Mesenchymal stem cell (in vitro differentiated cells and primary cell): ENCODE data around the gene FIBCD1.

Source experiments
- DNase-seq: peaks from one replicate; pipeline ENCODE4 v3.0.0-alpha.2; 2013
- H2AFZ ChIP-seq: one replicate; pipeline ENCODE4 v1.6.1; 2013; ENCODE audit warnings: low read depth, mild to moderate bottlenecking, control low read depth, inconsistent platforms, low read length, moderate library complexity
- H2AK5ac ChIP-seq: 2 replicates; pipeline ENCODE4 v1.6.1; 2013; ENCODE audit warnings: low read length, moderate library complexity, mild to moderate bottlenecking, inconsistent platforms; ENCODE audit not compliant: severe bottlenecking
- H2BK120ac ChIP-seq: one replicate; pipeline ENCODE4 v1.6.1; 2013; ENCODE audit warnings: low read depth, mild to moderate bottlenecking, inconsistent platforms, low read length, moderate library complexity
- H2BK12ac ChIP-seq, 2 experiments: one replicate each; pipeline ENCODE4 v1.6.1; 2013; ENCODE audit warnings: inconsistent platforms in 2 of 2, low read length in 2 of 2, mild to moderate bottlenecking in 2 of 2, moderate library complexity in 2 of 2, control low read depth in 1 of 2
- H2BK15ac ChIP-seq: one replicate; pipeline ENCODE4 v1.6.1; 2013; ENCODE audit warnings: mild to moderate bottlenecking, low read depth, inconsistent platforms; ENCODE audit not compliant: poor library complexity, severe bottlenecking
- H2BK5ac ChIP-seq: 2 replicates; pipeline ENCODE4 v1.6.1; 2013; ENCODE audit warnings: low read depth, mild to moderate bottlenecking, low read length, control low read depth, inconsistent platforms; ENCODE audit not compliant: poor library complexity, severe bottlenecking
- H3K14ac ChIP-seq, 2 experiments: one replicate each; pipeline ENCODE4 v1.6.1; 2013; ENCODE audit warnings: inconsistent platforms in 2 of 2, low read length in 2 of 2, control low read depth in 1 of 2, mild to moderate bottlenecking in 1 of 2, moderate library complexity in 1 of 2
- H3K18ac ChIP-seq, 2 experiments: one replicate each; pipeline ENCODE4 v1.6.1; 2013; ENCODE audit warnings: inconsistent platforms in 2 of 2, low read length in 2 of 2, control low read depth in 1 of 2, low read depth in 1 of 2, mild to moderate bottlenecking in 1 of 2
- H3K23ac ChIP-seq, 2 experiments: one replicate each; pipeline ENCODE4 v1.6.1; 2013; ENCODE audit warnings: inconsistent platforms in 2 of 2, low read length in 2 of 2, mild to moderate bottlenecking in 2 of 2, moderate library complexity in 2 of 2, control low read depth in 1 of 2
- H3K27ac ChIP-seq: 2 replicates; pipeline ENCODE4 v1.5.1; 2013; ENCODE audit warnings: mild to moderate bottlenecking, moderate library complexity, low read length, control low read depth, inconsistent platforms; ENCODE audit not compliant: poor library complexity, severe bottlenecking
- H3K27me3 ChIP-seq, 2 experiments: 2 replicates each; pipeline versions ENCODE4 v1.6.1 to v1.7.0; 2013; ENCODE audit warnings: low read length in 2 of 2, mild to moderate bottlenecking in 2 of 2, moderate library complexity in 2 of 2, control low read depth in 1 of 2, inconsistent platforms in 1 of 2; ENCODE audit not compliant: control insufficient read depth in 1 of 2, insufficient read depth in 1 of 2
- H3K36me3 ChIP-seq, 2 experiments: 2 replicates each; pipeline versions ENCODE4 v1.6.1 to v1.7.0; 2013; ENCODE audit warnings: low read length in 2 of 2, control low read depth in 1 of 2, inconsistent platforms in 1 of 2, low read depth in 1 of 2, mild to moderate bottlenecking in 1 of 2; ENCODE audit not compliant: insufficient read depth in 2 of 2, control insufficient read depth in 1 of 2
- H3K4ac ChIP-seq, 2 experiments: one replicate each; pipeline ENCODE4 v1.6.1; 2013; ENCODE audit warnings: inconsistent platforms in 2 of 2, low read length in 2 of 2, mild to moderate bottlenecking in 2 of 2, moderate library complexity in 2 of 2, control low read depth in 1 of 2, low read depth in 1 of 2
- H3K4me1 ChIP-seq: 2 replicates; pipeline ENCODE4 v1.6.1; 2013; ENCODE audit warnings: low read depth, low read length, control low read depth; ENCODE audit not compliant: control insufficient read depth, insufficient read depth
- H3K4me2 ChIP-seq: 2 replicates; pipeline ENCODE4 v1.6.1; 2013; ENCODE audit warnings: low read length, mild to moderate bottlenecking, inconsistent platforms; ENCODE audit not compliant: poor library complexity, severe bottlenecking
- H3K4me3 ChIP-seq, 2 experiments: 2 replicates each; pipeline versions ENCODE4 v1.5.1 to v1.7.0; 2013; ENCODE audit warnings: low read length in 2 of 2, mild to moderate bottlenecking in 2 of 2, control low read depth in 1 of 2, low read depth in 1 of 2; ENCODE audit not compliant: insufficient read depth in 1 of 2
- H3K79me1 ChIP-seq: replicated peaks from 2 replicates; pipeline ENCODE4 v1.6.1; 2013; ENCODE audit warnings: mild to moderate bottlenecking, control low read depth, low read length, inconsistent platforms; ENCODE audit not compliant: poor library complexity, severe bottlenecking
- H3K9ac ChIP-seq: 2 replicates; pipeline ENCODE4 v1.7.0; 2013; ENCODE audit warnings: mild to moderate bottlenecking, low read length, moderate library complexity
- H3K9me3 ChIP-seq: 2 replicates; pipeline ENCODE4 v1.7.0; 2013; ENCODE audit warnings: mild to moderate bottlenecking, low read length; ENCODE audit not compliant: control insufficient read depth
- H4K8ac ChIP-seq: one replicate; pipeline ENCODE4 v1.6.1; 2013; ENCODE audit warnings: inconsistent platforms, mild to moderate bottlenecking, low read length, moderate library complexity
- H4K91ac ChIP-seq: one replicate; pipeline ENCODE4 v1.6.1; 2013; ENCODE audit warnings: mild to moderate bottlenecking, low read length, inconsistent platforms
- WGBS: methylation state at CpG from one replicate; pipeline ENCODE4 v1.1.7; 2013; ENCODE audit warnings: mixed read lengths; 5-methylcytosine and 5-hydroxymethylcytosine counted together

FIBCD1 gene

DNA sequence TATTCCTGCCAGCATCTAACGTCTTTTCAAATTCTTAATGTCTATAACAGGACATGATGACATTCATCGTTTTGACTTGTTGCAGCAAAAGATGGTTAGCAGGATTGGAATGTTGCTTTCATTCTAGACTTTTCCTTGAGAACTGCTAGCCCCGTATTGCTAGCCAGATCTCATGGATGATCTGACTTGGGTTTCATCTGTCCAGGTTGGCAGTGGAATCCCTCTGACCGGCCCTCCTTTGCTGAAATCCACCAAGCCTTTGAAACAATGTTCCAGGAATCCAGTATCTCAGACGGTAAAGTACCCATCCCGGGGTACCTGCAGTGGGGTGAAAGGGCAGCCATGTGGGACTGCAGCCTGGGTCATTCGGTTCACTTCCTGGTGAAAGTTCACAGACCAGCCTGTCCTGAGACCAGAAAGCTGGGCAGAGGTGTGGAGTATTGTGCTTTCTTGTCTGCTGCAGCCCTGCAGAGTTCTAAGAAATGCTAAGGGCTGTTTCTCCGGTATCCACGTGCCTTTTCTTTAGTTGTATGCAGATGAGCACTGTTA lies 59.1 kb downstream of the FIBCD1 start:
- Histone ChIP-seq H4K8ac (no peak overlapping the region), H3K23ac (no peak overlapping the region), H2AK5ac (no peak overlapping the region), H3K79me1 (peaks cover 33% of the 10 kb centered on the region), H3K9me3 (no peaks in the 10 kb centered on the region), H3K4me1 (no peaks in the 10 kb centered on the region), H3K36me3 (peaks cover 72 to 91% of the 10 kb centered on the region in 2 experiments), H3K9ac (no peak overlapping the region), H3K14ac (no peak overlapping the region), H2BK5ac (no peak overlapping the region), H3K27ac (no peak overlapping the region), H2BK120ac (no peak overlapping the region), H3K27me3 (no peaks in the 10 kb centered on the region), H3K4me2 (no peak overlapping the region), H2BK12ac (no peak overlapping the region), H2AFZ (no peak overlapping the region), H2BK15ac (no peak overlapping the region), H3K18ac (no peak overlapping the region), H4K91ac (no peak overlapping the region), H3K4ac (no peak overlapping the region), H3K4me3 (no peak overlapping the region)
- 96% methylated on average over 7 of the region's 9 CpGs for WGBS
- no peak for DNase-seq

DNA sequence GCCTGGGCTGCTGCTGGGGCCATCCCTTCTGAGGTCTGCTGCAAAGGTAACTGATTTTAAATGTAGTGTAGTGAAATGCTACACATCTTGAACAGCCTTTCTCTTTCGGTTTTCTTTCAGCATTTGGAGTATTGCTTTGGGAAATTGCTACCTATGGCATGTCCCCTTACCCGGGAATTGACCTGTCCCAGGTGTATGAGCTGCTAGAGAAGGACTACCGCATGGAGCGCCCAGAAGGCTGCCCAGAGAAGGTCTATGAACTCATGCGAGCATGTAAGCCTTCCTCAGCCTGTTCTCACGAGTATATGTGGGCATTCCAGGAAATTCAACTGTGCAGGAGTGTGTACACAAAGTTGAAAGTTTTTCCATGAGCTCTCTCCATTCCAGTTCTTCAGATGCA lies 60.8 kb downstream of the FIBCD1 start:
- Histone ChIP-seq H3K36me3 (peaks cover 71 to 91% of the 10 kb centered on the region in 2 experiments), H2BK12ac (no peak overlapping the region), H3K27ac (no peak overlapping the region), H3K79me1 (peaks cover 34% of the 10 kb centered on the region), H4K91ac (no peak overlapping the region), H3K9ac (no peak overlapping the region), H2AK5ac (no peak overlapping the region), H2BK5ac (no peak overlapping the region), H3K4me1 (no peaks in the 10 kb centered on the region), H2BK120ac (no peak overlapping the region), H3K27me3 (no peaks in the 10 kb centered on the region), H3K4me3 (no peak overlapping the region), H3K9me3 (no peaks in the 10 kb centered on the region), H3K18ac (no peak overlapping the region), H3K4me2 (no peak overlapping the region), H3K23ac (no peak overlapping the region), H2AFZ (no peak overlapping the region), H4K8ac (no peak overlapping the region), H3K4ac (no peak overlapping the region), H3K14ac (no peak overlapping the region), H2BK15ac (no peak overlapping the region)
- WGBS = 98% methylated on average over 6 of the region's 6 CpGs
- no peak for DNase-seq

DNA sequence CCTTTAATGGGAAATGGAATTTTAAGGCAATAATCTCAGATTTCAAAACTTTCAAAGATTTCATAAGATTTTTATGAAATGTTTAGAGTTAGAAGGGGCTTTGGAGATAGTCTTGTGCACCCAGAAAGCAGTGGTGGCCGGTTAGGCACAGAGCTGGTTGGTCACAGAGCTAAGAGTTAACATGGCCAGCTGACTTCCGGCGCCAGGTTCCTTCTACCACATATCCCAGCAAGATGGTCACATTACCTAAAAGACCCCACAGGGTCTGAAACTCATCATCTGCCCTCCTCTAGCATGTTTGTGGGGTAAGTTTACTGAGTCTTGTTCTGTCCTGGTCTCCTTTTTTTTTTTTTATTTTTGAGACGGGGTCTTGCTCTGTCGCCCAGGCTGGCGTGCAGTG lies 61.7 kb downstream of the FIBCD1 start:
- H3K9ac ChIP-seq = peak overlapping the region; percentile 8

DNA sequence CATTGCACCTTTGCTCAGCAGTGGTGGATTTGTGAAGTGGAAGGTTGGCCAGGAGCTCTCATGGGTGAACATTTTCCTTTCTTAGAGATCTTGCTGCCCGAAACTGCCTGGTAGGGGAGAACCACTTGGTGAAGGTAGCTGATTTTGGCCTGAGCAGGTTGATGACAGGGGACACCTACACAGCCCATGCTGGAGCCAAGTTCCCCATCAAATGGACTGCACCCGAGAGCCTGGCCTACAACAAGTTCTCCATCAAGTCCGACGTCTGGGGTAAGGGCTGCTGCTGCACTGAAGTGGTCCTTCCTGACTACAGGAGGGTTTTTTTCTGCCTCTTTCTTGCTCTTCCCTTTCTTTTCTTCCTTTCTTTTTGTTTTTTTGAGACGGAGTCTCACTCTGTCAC lies 64.3 kb downstream of the FIBCD1 start:
- Histone ChIP-seq H2BK12ac (no peak overlapping the region), H3K4me3 (no peak overlapping the region), H2BK5ac (no peak overlapping the region), H3K9me3 (no peaks in the 10 kb centered on the region), H3K4me1 (peaks cover 10% of the 10 kb centered on the region), H3K27ac (no peak overlapping the region), H3K36me3 (peaks cover 62 to 92% of the 10 kb centered on the region in 2 experiments), H3K9ac (no peak overlapping the region), H3K4ac (no peak overlapping the region), H3K27me3 (no peaks in the 10 kb centered on the region), H3K79me1 (peaks cover 25% of the 10 kb centered on the region), H2BK120ac (no peak overlapping the region), H4K8ac (no peak overlapping the region), H2BK15ac (no peak overlapping the region), H3K4me2 (no peak overlapping the region), H3K14ac (no peak overlapping the region), H3K18ac (no peak overlapping the region), H2AFZ (no peak overlapping the region), H3K23ac (no peak overlapping the region), H4K91ac (no peak overlapping the region), H2AK5ac (no peak overlapping the region)
- WGBS = 92% methylated on average over 5 of the region's 5 CpGs
- DNase-seq = no peak

More for the DNA sequence above, 61.7 kb downstream of the FIBCD1 start:
- no peak overlapping the region for H4K8ac ChIP-seq
- no peaks in the 10 kb centered on the region for H3K27me3 ChIP-seq
- WGBS = 93% methylated on average over 3 of the region's 6 CpGs
- no peak overlapping the region for H3K4me2 ChIP-seq
- H3K27ac ChIP-seq = no peak overlapping the region
- no peak overlapping the region for H2AFZ ChIP-seq
- peaks cover 40% of the 10 kb centered on the region for H3K79me1 ChIP-seq
- no peak overlapping the region for H2BK120ac ChIP-seq
- H4K91ac ChIP-seq = no peak overlapping the region
- no peak overlapping the region for H3K18ac ChIP-seq
- H2BK15ac ChIP-seq = no peak overlapping the region
- H3K4me3 ChIP-seq = no peak overlapping the region
- no peak overlapping the region for H3K23ac ChIP-seq
- no peak for DNase-seq
- H2BK12ac ChIP-seq = no peak overlapping the region
- H3K4ac ChIP-seq = no peak overlapping the region
- H2BK5ac ChIP-seq = no peak overlapping the region
- H3K4me1 ChIP-seq = no peaks in the 10 kb centered on the region
- no peak overlapping the region for H3K14ac ChIP-seq
- H3K9me3 ChIP-seq = no peaks in the 10 kb centered on the region
- no peak overlapping the region for H2AK5ac ChIP-seq
- peaks cover 72 to 92% of the 10 kb centered on the region in 2 experiments for H3K36me3 ChIP-seq
